Measurements from ENCODE around the gene TRPV3.

Gene TRPV3

DNA sequence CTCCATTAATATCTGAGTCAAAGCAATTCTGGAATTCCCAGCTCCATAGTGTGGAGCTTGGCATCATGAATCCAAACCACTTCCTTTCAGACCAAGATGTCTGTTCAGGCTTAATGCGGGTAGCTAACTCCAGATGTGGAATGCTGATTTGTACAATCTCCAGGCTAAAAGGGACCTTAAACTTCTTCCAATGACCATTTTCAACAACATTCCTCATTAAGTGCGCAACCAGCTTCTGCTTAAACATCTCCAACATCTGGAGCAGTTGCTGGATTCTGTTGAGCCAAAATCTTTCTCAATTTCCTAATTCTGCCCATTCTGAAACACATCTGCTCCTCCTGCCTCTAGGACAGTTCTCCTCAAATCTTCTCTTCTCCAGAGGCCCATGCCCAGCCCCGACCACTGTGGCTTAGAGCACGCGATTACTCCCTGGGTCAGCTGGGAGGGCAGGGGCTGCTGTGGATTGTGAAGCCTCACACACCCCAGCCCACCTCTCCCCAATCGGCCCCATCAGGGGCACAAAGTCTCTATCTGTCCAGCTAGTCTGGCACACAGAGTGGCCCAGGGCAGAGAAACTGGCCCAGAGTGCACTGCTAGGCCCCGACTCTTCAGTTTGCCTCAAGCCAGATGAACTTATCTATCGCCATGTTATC lies 45.6 kb downstream of the TRPV3 start:
- DNase-seq, result no peak
- no peak overlapping the region for H3K27ac ChIP-seq
- H3K36me3 ChIP-seq (replicated peaks), result no peaks in the 10 kb centered on the region
- no peaks in the 10 kb centered on the region for H3K27me3 ChIP-seq (replicated peaks)
- in situ Hi-C loops (cut with HindIII; ENCODE audit: low pct_ligation_motif_present, low sequenced_read_pairs), result no loop called here
- H3K4me3 ChIP-seq (ENCODE audit: low read depth, low read length), result no peak overlapping the region
- no peak for TF ChIP-seq CTCF (IDR thresholded peaks at IDR 0.05; ENCODE audit: low read depth, low read length, missing control alignments)

DNA sequence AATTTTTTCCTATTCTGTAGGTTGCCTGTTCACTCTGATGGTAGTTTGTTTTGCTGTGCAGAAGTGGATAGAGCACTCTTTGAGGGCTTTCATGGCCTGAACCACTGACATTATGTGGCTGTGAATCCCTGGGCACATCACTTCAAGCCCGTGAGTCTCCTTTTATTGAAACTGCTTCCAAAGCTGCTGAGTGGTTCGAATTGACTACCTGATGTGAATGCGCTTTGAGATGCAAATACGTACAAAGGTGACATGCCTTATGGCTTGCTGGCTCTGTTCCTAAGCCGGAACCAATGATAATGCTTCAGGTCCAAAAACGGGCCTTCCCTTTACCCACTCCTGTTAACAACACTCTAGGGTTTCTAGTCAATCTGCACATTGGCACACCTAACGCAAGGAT lies 47.5 kb downstream of the TRPV3 start:
- TF ChIP-seq CTCF (IDR thresholded peaks at IDR 0.05; ENCODE audit: low read depth, low read length, missing control alignments), result no peak
- Histone ChIP-seq H3K27me3 (replicated peaks) (no peaks in the 10 kb centered on the region), H3K4me3 (ENCODE audit: low read depth, low read length) (no peak overlapping the region), H3K36me3 (replicated peaks) (no peaks in the 10 kb centered on the region), H3K27ac (no peak overlapping the region)
- no peak for DNase-seq
- in situ Hi-C loops (cut with HindIII; ENCODE audit: low pct_ligation_motif_present, low sequenced_read_pairs), result no loop called here

DNA sequence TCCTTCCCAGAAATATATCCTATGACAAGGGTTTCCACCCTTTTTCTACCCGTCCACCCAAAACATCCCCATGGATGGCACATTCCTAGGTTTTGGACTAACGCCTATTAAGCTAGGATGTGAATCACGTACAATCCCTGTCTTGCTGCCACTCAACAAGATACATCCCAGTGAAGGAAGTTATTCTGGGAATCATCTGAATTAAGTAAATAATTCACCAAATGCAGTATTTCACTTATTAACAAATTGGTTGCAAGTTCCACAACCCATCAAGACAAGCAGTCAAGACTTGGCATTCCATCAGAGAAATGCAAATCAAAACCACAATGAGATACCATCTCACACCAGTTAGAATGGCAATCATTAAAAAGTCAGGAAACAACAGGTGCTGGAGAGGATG lies 49.7 kb downstream of the TRPV3 start:
- Histone ChIP-seq H3K27ac (no peak overlapping the region), H3K36me3 (replicated peaks) (no peaks in the 10 kb centered on the region)
- no peak for TF ChIP-seq CTCF (IDR thresholded peaks at IDR 0.05; ENCODE audit: low read depth, low read length, missing control alignments)

DNA sequence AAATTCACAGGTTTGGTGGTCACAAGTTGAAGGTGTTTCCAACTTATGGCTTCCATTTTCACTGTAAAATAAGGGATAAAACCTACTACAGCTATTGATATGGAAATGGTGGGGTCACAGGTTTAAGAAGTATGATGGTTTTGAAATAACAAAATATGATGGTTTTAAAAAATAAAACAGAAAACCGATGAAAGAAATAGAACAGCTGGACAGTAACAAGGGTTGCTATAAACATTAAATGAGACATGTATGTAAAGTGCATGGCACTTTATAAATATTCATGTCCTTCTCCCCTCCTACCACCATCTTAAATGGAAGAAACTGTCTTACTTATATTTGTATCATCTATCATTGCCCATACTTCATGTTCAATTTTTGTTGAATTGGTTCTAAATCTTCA lies 50.5 kb downstream of the TRPV3 start:
- Histone ChIP-seq H3K4me3 (ENCODE audit: low read depth, low read length) (no peak overlapping the region), H3K27me3 (replicated peaks) (no peaks in the 10 kb centered on the region), H3K27ac (no peak overlapping the region), H3K36me3 (replicated peaks) (no peaks in the 10 kb centered on the region)
- in situ Hi-C loops (cut with HindIII; ENCODE audit: low pct_ligation_motif_present, low sequenced_read_pairs), result no loop called here
- no peak for TF ChIP-seq CTCF (IDR thresholded peaks at IDR 0.05; ENCODE audit: low read depth, low read length, missing control alignments)
- no peak for DNase-seq

More for the DNA sequence above, 49.7 kb downstream of the TRPV3 start:
- no peak for DNase-seq
- H3K27me3 ChIP-seq (replicated peaks), result no peaks in the 10 kb centered on the region
- no peak overlapping the region for H3K4me3 ChIP-seq (ENCODE audit: low read depth, low read length)
- in situ Hi-C loops (cut with HindIII; ENCODE audit: low pct_ligation_motif_present, low sequenced_read_pairs), result no loop called here

DNA sequence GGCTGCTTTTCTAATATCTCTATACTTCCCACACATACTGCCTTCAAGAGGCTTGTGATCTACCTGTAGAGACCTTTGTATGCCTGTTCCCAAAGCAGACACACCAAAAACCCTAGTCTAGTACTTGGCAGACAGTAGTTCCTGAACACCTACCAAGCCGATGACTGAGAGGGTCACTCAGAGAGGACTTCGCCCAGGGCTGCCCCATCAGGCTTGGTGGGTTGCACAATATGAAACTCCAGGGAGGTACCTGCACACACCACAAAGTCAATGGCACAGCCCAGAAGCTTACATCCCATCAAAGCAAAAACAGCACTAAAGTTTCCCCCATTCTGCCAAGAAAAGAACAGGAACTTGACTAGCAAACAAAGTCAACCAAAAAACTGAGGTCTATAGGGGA lies 51.6 kb downstream of the TRPV3 start:
- DNase-seq, result no peak
- Histone ChIP-seq H3K4me3 (ENCODE audit: low read depth, low read length) (no peak overlapping the region), H3K27me3 (replicated peaks) (no peaks in the 10 kb centered on the region), H3K36me3 (replicated peaks) (no peaks in the 10 kb centered on the region), H3K27ac (no peak overlapping the region)
- TF ChIP-seq CTCF (IDR thresholded peaks at IDR 0.05; ENCODE audit: low read depth, low read length, missing control alignments), result no peak
- in situ Hi-C loops (cut with HindIII; ENCODE audit: low pct_ligation_motif_present, low sequenced_read_pairs), result no loop called here

- in situ Hi-C loops (cut with HindIII; ENCODE audit: low pct_ligation_motif_present, low sequenced_read_pairs), result no loop called here
- DNase-seq, result no peak
- H3K27ac ChIP-seq, result no peak overlapping the region
Observed at GRCh38 chr17:3505008-3505407, 52.6 kb downstream of the TRPV3 start.

More at GRCh38 chr17:3505008-3505407, 52.6 kb downstream of the TRPV3 start:
- no peak for TF ChIP-seq CTCF (IDR thresholded peaks at IDR 0.05; ENCODE audit: low read depth, low read length, missing control alignments)
- no peaks in the 10 kb centered on the region for H3K36me3 ChIP-seq (replicated peaks)
- H3K4me3 ChIP-seq (ENCODE audit: low read depth, low read length), result no peak overlapping the region
- H3K27me3 ChIP-seq (replicated peaks), result no peaks in the 10 kb centered on the region

Data from brain microvascular endothelial cell (primary cell).